IMR-90 (cell line): ENCODE results near the gene HOOK1.

Experiments used
- NFE2L2 ChIP-seq: fragments of 150-350 bp; IDR thresholded peaks from 2 replicates; pipeline ENCODE4 v1.6.1; 2016; ENCODE audit warnings: low read depth, mild to moderate bottlenecking, low read length
- TF ChIP-seq, protein P1 (sequence below): conservative IDR thresholded peaks from 2 replicates; pipeline ENCODE4 v1.5.1; 2012; ENCODE audit warnings: mild to moderate bottlenecking, low read depth, low read length, improper control_type of control experiment

DNA sequence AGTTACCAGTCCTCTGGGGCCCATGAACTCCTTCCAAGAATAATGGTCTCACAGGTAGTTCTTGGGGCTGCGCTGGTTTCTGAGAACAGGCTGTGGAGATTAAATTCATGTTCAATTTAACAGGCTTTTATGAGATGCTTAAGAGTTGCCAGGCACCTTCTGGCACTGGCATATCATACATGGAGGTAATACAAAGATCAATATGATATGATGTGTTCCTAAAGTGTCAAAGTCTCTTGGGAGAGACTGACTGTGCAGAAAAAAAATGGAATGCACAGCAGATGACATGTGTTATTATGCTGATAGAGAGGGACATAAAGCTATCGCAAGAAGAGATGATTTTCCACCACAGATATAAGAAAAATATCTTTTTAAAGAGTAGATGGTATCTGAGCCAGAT lies 105.0 kb downstream of the HOOK1 start:
- TF ChIP-seq, protein P1, sequence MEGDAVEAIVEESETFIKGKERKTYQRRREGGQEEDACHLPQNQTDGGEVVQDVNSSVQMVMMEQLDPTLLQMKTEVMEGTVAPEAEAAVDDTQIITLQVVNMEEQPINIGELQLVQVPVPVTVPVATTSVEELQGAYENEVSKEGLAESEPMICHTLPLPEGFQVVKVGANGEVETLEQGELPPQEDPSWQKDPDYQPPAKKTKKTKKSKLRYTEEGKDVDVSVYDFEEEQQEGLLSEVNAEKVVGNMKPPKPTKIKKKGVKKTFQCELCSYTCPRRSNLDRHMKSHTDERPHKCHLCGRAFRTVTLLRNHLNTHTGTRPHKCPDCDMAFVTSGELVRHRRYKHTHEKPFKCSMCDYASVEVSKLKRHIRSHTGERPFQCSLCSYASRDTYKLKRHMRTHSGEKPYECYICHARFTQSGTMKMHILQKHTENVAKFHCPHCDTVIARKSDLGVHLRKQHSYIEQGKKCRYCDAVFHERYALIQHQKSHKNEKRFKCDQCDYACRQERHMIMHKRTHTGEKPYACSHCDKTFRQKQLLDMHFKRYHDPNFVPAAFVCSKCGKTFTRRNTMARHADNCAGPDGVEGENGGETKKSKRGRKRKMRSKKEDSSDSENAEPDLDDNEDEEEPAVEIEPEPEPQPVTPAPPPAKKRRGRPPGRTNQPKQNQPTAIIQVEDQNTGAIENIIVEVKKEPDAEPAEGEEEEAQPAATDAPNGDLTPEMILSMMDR, result no peak
- TF ChIP-seq NFE2L2, result no peak
